ENCODE results near the gene ZNF558.

ZNF558 gene

GRCh38 chr19:8832132-8833021, at the start of gene ZNF558, which contains the start of gene MBD3L1:
ZNF558 (minus strand) TSS chr19:8832304; CDS start chr19:8822659, 9,645 bp downstream.
MBD3L1 (plus strand) TSS chr19:8832377; CDS start chr19:8842679, 10,302 bp downstream.
- Histone ChIP-seq H3K27me3 (replicated peaks; ENCODE audit: control insufficient read depth, insufficient read depth, low read length) (no peaks in the 10 kb centered on the region), H3K4me3 (replicated peaks; ENCODE audit: low read depth, low read length) (peak within 1 kb of the TSS; percentile 90), H3K36me3 (ENCODE audit: control insufficient read depth, insufficient read depth, low read length) (no peaks in the 10 kb centered on the region)
- TF ChIP-seq, protein P1, sequence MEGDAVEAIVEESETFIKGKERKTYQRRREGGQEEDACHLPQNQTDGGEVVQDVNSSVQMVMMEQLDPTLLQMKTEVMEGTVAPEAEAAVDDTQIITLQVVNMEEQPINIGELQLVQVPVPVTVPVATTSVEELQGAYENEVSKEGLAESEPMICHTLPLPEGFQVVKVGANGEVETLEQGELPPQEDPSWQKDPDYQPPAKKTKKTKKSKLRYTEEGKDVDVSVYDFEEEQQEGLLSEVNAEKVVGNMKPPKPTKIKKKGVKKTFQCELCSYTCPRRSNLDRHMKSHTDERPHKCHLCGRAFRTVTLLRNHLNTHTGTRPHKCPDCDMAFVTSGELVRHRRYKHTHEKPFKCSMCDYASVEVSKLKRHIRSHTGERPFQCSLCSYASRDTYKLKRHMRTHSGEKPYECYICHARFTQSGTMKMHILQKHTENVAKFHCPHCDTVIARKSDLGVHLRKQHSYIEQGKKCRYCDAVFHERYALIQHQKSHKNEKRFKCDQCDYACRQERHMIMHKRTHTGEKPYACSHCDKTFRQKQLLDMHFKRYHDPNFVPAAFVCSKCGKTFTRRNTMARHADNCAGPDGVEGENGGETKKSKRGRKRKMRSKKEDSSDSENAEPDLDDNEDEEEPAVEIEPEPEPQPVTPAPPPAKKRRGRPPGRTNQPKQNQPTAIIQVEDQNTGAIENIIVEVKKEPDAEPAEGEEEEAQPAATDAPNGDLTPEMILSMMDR (IDR thresholded peaks at IDR 0.05; ENCODE audit: insufficient read depth, low read length, poor library complexity, severe bottlenecking) = peak; percentile 14
- peak; percentile 98 for DNase-seq (ENCODE audit: extremely low read depth, insufficient read length)

DNA sequence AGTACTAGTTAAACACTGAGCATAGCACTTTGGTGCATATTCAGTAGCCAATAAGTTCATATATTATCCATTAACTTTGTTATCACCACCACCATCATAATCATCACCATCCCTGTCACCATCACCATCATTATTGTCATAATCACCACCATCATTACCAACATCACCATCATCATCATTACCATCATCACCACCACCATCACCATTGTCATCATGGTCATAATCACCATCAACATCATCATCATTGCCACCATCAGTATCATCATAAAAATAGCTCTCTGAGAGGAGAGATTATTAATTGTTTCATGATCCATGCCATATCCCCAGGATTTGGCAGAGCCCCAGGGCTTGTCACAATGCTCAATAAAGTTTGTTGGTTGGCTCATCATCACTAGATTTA, 49.4 kb upstream of the ZNF558 start:
- no peak for DNase-seq (ENCODE audit: extremely low read depth, insufficient read length)
- TF ChIP-seq, protein P1 (IDR thresholded peaks at IDR 0.05; ENCODE audit: insufficient read depth, low read length, poor library complexity, severe bottlenecking) = no peak
- H3K27me3 ChIP-seq (replicated peaks; ENCODE audit: control insufficient read depth, insufficient read depth, low read length) = no peaks in the 10 kb centered on the region
- H3K4me3 ChIP-seq (replicated peaks; ENCODE audit: low read depth, low read length) = no peak overlapping the region
- H3K36me3 ChIP-seq (ENCODE audit: control insufficient read depth, insufficient read depth, low read length) = no peaks in the 10 kb centered on the region

- TF ChIP-seq, protein P1 (IDR thresholded peaks at IDR 0.05; ENCODE audit: insufficient read depth, low read length, poor library complexity, severe bottlenecking) = no peak
- Histone ChIP-seq H3K27me3 (replicated peaks; ENCODE audit: control insufficient read depth, insufficient read depth, low read length) (no peaks in the 10 kb centered on the region), H3K4me3 (replicated peaks; ENCODE audit: low read depth, low read length) (no peak overlapping the region), H3K36me3 (ENCODE audit: control insufficient read depth, insufficient read depth, low read length) (no peaks in the 10 kb centered on the region)
- DNase-seq (ENCODE audit: extremely low read depth, insufficient read length) = no peak
Observed at GRCh38 chr19:8880868-8881488, 48.9 kb upstream of the ZNF558 start.

- no peaks in the 10 kb centered on the region for H3K36me3 ChIP-seq (ENCODE audit: control insufficient read depth, insufficient read depth, low read length)
- no peak for DNase-seq (ENCODE audit: extremely low read depth, insufficient read length)
- TF ChIP-seq, protein P1 (IDR thresholded peaks at IDR 0.05; ENCODE audit: insufficient read depth, low read length, poor library complexity, severe bottlenecking) = no peak
- H3K27me3 ChIP-seq (replicated peaks; ENCODE audit: control insufficient read depth, insufficient read depth, low read length) = no peaks in the 10 kb centered on the region
- H3K4me3 ChIP-seq (replicated peaks; ENCODE audit: low read depth, low read length) = no peak overlapping the region
Observed at GRCh38 chr19:8877854-8878705, 46.0 kb upstream of the ZNF558 start.

GRCh38 chr19:8866344-8866743, 34.2 kb upstream of the ZNF558 start:
- H3K4me3 ChIP-seq (replicated peaks; ENCODE audit: low read depth, low read length) = no peak overlapping the region
- no peak for DNase-seq (ENCODE audit: extremely low read depth, insufficient read length)
- no peaks in the 10 kb centered on the region for H3K27me3 ChIP-seq (replicated peaks; ENCODE audit: control insufficient read depth, insufficient read depth, low read length)
- TF ChIP-seq, protein P1 (IDR thresholded peaks at IDR 0.05; ENCODE audit: insufficient read depth, low read length, poor library complexity, severe bottlenecking) = no peak
- H3K36me3 ChIP-seq (ENCODE audit: control insufficient read depth, insufficient read depth, low read length) = no peaks in the 10 kb centered on the region

Data from GM06990 (cell line).